Measurements from ENCODE around the gene HSPB3. TPM values are rescaled to one million over a fixed set of nuclear protein-coding genes. Genes with fewer than 3 reads are reported as not detected.

Gene HSPB3
- total and polyA plus RNA-seq, 2 of the 8 experiments (the other 6 are each of a cell fraction or from before 2014, with no cell fraction given) = not detected

DNA sequence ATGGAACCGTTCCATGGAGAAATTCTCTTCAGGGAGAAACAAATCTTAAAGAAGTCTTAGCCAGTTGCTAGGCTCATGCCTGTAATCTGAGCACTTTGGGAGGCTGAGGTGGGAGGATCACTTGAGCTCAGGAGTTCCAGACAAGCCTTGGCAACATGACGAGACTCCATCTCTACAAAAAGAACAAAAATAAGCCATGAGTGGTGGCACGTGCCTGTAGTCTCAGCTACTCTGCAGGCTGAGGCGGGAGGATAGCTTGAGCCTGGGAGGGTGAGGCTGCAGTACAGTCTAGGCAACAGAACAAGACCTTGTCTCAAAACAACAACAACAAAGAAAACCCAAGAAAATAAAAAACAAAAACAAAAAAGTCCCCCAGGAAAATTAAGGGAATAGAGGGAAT lies 8.2 kb downstream of the HSPB3 start:
- H3K4me3 ChIP-seq (ENCODE audit: extremely low read depth in 1 of 4, insufficient read depth in 2 of 4, low read depth in 3 of 4, low read length in 4 of 4) = no peak overlapping the region
- H2BK20ac ChIP-seq (ENCODE audit: low read length) = no peak overlapping the region
- H3K4me2 ChIP-seq (ENCODE audit: insufficient read depth in 1 of 2, low read depth in 2 of 2, low read length in 2 of 2) = no peak overlapping the region
- no peaks in the 10 kb centered on the region for H3K4me1 ChIP-seq (replicated peaks in 1 of 4; ENCODE audit: control insufficient read depth in 3 of 4, insufficient read depth in 4 of 4, low read length in 3 of 4)
- H2BK15ac ChIP-seq (ENCODE audit: low read length) = no peak overlapping the region
- H3K27me3 ChIP-seq (replicated peaks in 1 of 4; ENCODE audit: control insufficient read depth in 3 of 4, extremely low read depth in 1 of 4, insufficient read depth in 3 of 4, low read length in 3 of 4) = no peaks in the 10 kb centered on the region
- H2AFZ ChIP-seq (ENCODE audit: low read length) = no peak overlapping the region
- no peaks in the 10 kb centered on the region for H3K79me2 ChIP-seq (ENCODE audit: control insufficient read depth in 1 of 2, insufficient read depth in 2 of 2, low read length in 2 of 2)
- H3K9me3 ChIP-seq (ENCODE audit: insufficient read depth in 2 of 2, low read depth in 1 of 2, low read length in 1 of 2) = peaks cover 5 to 6% of the 10 kb centered on the region in 2 experiments; a peak in 1 of 4 replicates
- no peak overlapping the region for H2AK5ac ChIP-seq (ENCODE audit: low read depth, low read length)
- H3K27ac ChIP-seq (ENCODE audit: low read depth, low read length) = no peak overlapping the region
- no peaks in the 10 kb centered on the region for H4K20me1 ChIP-seq (replicated peaks in 1 of 2; ENCODE audit: control insufficient read depth in 1 of 2, insufficient read depth in 2 of 2, low read length in 2 of 2)
- H2BK12ac ChIP-seq (ENCODE audit: low read depth, low read length) = no peak overlapping the region
- no peak overlapping the region for H4K5ac ChIP-seq (ENCODE audit: insufficient read length, low read depth, low read length)
- 97% methylated on average over 3 of the region's 4 CpGs; no CpG with 5 or more reads in 1 of the 2 experiments for WGBS, 2 experiments (ENCODE audit: extremely low coverage in 1 of 2, insufficient coverage in 1 of 2, insufficient read length in 1 of 2, insufficient replicate concordance in 2 of 2, low coverage in 1 of 2, low lambda C conversion rate in 2 of 2, missing lambda C conversion rate in 1 of 2)
- ChIA-PET CTCF (ENCODE audit: partially characterized antibody) (interaction anchor here (0.5 kb wide), 1 partner anchor 11 kb away, joined by 3 read pairs; no protein-coding TSS in a partner anchor), POLR2A (ENCODE audit: partially characterized antibody) (no interaction called here)
- no peak overlapping the region for H3K4ac ChIP-seq (replicated peaks; ENCODE audit: insufficient read length, low read depth, low read length)
- no peaks in the 10 kb centered on the region; the same call in 1 of the 2 replicates for H3K23me2 ChIP-seq (ENCODE audit: low read depth, low read length)
- H2BK5ac ChIP-seq (ENCODE audit: low read depth, low read length) = no peak overlapping the region
- H3K18ac ChIP-seq (ENCODE audit: extremely low read depth, low read length) = no peak overlapping the region
- H2BK120ac ChIP-seq (replicated peaks; ENCODE audit: low read depth, low read length) = no peak overlapping the region
- no peak for DNase-seq (ENCODE audit: low read depth in 1 of 2, low spot score in 2 of 2)
- H3K23ac ChIP-seq (ENCODE audit: insufficient read length) = no peak overlapping the region
- no peaks in the 10 kb centered on the region; a peak in 1 of 8 replicates for H3K36me3 ChIP-seq (ENCODE audit: control insufficient read depth in 2 of 4, insufficient read depth in 4 of 4, low read length in 3 of 4)
- H4K91ac ChIP-seq (replicated peaks; ENCODE audit: insufficient read length, low read length) = no peak overlapping the region
- no peak overlapping the region for H3K14ac ChIP-seq (ENCODE audit: insufficient read length)
- FAIRE-seq = no peak
- no peak overlapping the region for H3K56ac ChIP-seq (replicated peaks; ENCODE audit: insufficient read length, low read depth, low read length)
- H4K8ac ChIP-seq (ENCODE audit: extremely low read depth, insufficient read depth, low read length) = no peak overlapping the region; the same call in 1 of the 2 replicates
- no peaks in the 10 kb centered on the region for H3K79me1 ChIP-seq (ENCODE audit: low read depth, low read length)
- H3K9ac ChIP-seq (replicated peaks in 1 of 4; ENCODE audit: extremely low read depth in 1 of 4, low read depth in 3 of 4, low read length in 3 of 4) = no peak overlapping the region
- TF ChIP-seq FOSL1 (IDR thresholded peaks at IDR 0.05; ENCODE audit: insufficient read depth, low read depth, low read length) (no peak), EGR1 (IDR thresholded peaks at IDR 0.05; ENCODE audit: borderline replicate concordance, low read depth, low read length) (no peak), KDM1A (IDR thresholded peaks at IDR 0.05; ENCODE audit: borderline replicate concordance, low read length) (no peak)

Data from H1 (cell line).